ENCODE data around the gene TSHZ1. TPM values are rescaled to one million over a fixed set of nuclear protein-coding genes. Genes with fewer than 3 reads are reported as not detected.

TSHZ1 gene
- total and polyA plus RNA-seq, 2 experiments from 2014 or later: 0.23 to 0.38 TPM

DNA sequence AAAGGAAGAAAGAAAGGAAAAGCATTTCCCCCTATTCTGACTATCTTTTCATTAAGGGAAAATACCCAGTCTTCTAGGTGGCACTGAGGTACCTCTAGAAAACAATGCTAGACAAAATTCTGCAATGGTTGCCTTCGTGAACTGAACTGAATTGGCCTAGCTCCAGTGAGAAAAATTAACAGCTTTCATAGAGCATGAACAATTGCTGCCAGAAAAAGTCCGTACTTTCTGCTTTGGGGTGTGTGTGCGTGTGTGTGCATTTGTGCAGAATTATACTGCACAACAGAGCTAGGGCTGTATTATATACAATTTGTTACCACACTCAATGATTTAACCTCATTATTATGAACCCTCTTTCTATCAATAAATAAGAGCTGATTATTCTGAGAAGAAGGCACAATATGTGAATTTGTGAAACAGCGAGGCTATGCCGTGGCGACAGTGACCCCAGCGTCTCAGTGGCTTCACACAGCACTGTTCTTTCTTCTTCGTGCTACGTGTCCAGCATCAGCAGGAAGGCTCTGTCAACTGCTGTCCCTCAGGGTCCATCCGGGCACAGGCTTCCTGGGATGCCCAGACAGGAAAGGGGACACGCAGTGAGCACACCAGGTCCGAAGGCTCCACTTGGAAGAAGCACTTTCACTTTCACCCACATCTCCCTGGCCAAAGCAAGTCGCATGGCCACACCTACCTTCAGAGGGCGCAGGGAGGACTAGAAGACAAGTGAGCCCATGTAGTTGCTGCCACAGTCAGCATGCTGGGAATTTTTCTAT is 49.2 kb upstream of the TSHZ1 start (continued):
- TF ChIP-seq, protein P1, sequence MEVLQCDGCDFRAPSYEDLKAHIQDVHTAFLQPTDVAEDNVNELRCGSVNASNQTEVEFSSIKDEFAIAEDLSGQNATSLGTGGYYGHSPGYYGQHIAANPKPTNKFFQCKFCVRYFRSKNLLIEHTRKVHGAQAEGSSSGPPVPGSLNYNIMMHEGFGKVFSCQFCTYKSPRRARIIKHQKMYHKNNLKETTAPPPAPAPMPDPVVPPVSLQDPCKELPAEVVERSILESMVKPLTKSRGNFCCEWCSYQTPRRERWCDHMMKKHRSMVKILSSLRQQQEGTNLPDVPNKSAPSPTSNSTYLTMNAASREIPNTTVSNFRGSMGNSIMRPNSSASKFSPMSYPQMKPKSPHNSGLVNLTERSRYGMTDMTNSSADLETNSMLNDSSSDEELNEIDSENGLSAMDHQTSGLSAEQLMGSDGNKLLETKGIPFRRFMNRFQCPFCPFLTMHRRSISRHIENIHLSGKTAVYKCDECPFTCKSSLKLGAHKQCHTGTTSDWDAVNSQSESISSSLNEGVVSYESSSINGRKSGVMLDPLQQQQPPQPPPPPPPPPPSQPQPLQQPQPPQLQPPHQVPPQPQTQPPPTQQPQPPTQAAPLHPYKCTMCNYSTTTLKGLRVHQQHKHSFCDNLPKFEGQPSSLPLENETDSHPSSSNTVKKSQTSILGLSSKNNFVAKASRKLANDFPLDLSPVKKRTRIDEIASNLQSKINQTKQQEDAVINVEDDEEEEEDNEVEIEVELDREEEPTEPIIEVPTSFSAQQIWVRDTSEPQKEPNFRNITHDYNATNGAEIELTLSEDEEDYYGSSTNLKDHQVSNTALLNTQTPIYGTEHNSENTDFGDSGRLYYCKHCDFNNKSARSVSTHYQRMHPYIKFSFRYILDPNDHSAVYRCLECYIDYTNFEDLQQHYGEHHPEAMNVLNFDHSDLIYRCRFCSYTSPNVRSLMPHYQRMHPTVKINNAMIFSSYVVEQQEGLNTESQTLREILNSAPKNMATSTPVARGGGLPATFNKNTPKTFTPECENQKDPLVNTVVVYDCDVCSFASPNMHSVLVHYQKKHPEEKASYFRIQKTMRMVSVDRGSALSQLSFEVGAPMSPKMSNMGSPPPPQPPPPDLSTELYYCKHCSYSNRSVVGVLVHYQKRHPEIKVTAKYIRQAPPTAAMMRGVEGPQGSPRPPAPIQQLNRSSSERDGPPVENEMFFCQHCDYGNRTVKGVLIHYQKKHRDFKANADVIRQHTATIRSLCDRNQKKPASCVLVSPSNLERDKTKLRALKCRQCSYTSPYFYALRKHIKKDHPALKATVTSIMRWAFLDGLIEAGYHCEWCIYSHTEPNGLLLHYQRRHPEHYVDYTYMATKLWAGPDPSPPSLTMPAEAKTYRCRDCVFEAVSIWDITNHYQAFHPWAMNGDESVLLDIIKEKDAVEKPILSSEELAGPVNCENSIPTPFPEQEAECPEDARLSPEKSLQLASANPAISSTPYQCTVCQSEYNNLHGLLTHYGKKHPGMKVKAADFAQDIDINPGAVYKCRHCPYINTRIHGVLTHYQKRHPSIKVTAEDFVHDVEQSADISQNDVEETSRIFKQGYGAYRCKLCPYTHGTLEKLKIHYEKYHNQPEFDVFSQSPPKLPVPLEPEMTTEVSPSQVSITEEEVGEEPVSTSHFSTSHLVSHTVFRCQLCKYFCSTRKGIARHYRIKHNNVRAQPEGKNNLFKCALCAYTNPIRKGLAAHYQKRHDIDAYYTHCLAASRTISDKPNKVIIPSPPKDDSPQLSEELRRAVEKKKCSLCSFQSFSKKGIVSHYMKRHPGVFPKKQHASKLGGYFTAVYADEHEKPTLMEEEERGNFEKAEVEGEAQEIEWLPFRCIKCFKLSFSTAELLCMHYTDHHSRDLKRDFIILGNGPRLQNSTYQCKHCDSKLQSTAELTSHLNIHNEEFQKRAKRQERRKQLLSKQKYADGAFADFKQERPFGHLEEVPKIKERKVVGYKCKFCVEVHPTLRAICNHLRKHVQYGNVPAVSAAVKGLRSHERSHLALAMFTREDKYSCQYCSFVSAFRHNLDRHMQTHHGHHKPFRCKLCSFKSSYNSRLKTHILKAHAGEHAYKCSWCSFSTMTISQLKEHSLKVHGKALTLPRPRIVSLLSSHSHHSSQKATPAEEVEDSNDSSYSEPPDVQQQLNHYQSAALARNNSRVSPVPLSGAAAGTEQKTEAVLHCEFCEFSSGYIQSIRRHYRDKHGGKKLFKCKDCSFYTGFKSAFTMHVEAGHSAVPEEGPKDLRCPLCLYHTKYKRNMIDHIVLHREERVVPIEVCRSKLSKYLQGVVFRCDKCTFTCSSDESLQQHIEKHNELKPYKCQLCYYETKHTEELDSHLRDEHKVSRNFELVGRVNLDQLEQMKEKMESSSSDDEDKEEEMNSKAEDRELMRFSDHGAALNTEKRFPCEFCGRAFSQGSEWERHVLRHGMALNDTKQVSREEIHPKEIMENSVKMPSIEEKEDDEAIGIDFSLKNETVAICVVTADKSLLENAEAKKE (CRISPR knock-in tag; IDR thresholded peaks at IDR 0.05): no peak
- TF ChIP-seq ZNF114 (CRISPR knock-in tag; IDR thresholded peaks at IDR 0.05): no peak
- TF ChIP-seq, protein P2, sequence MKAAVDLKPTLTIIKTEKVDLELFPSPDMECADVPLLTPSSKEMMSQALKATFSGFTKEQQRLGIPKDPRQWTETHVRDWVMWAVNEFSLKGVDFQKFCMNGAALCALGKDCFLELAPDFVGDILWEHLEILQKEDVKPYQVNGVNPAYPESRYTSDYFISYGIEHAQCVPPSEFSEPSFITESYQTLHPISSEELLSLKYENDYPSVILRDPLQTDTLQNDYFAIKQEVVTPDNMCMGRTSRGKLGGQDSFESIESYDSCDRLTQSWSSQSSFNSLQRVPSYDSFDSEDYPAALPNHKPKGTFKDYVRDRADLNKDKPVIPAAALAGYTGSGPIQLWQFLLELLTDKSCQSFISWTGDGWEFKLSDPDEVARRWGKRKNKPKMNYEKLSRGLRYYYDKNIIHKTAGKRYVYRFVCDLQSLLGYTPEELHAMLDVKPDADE (IDR thresholded peaks at IDR 0.05): no peak
- no peak for TF ChIP-seq CREB1 (CRISPR knock-in tag; IDR thresholded peaks at IDR 0.05; ENCODE audit: low read depth)

DNA sequence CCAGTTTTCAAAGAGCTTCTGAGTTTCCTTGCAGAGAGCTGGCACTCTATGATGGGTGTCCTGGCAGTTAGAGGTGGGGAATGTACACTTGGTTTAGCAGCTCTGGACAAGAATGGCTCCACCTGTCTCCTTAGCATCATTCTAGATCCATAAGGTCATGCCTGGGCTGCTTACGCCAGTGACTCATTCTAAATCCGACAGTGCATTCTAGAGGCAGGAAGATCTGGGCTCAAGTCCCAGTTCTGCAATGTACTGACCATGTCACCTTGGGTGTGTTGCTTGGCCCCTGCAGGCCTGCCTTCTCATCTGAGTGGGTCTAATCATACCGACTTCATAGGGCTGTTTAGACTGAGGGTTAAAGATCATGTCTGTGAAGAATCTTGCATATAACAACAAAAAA is 48.1 kb upstream of the TSHZ1 start:
- no peak overlapping the region for H2AFZ ChIP-seq
- peaks cover 4% of the 10 kb centered on the region for H3K27me3 Mint-ChIP-seq (ENCODE audit: insufficient read depth, low read depth, poor library complexity)
- DNase-seq (ENCODE audit: low spot score) (no peak), ATAC-seq (no peak)
- H4K20me1 ChIP-seq (replicated peaks; ENCODE audit: insufficient read depth): no peaks in the 10 kb centered on the region
- H3K27ac Mint-ChIP-seq: no peak overlapping the region
- H3K36me3 Mint-ChIP-seq (ENCODE audit: low read depth): no peaks in the 10 kb centered on the region; the same call in 2 of the 3 replicates
- no peak overlapping the region for H3K4me3 ChIP-seq
- peaks cover 3% of the 10 kb centered on the region; the same call in 1 of the 3 replicates for H3K9me3 Mint-ChIP-seq
- H3K36me3 ChIP-seq (ENCODE audit: insufficient read depth): no peaks in the 10 kb centered on the region
- H3K4me1 ChIP-seq (ENCODE audit: insufficient read depth): no peaks in the 10 kb centered on the region
- H3K9me2 ChIP-seq (ENCODE audit: insufficient read depth): no peaks in the 10 kb centered on the region
- no peaks in the 10 kb centered on the region for H3F3A ChIP-seq (replicated peaks; ENCODE audit: low read depth)
- H3K4me2 ChIP-seq: no peak overlapping the region
- no peak overlapping the region for H3K4me3 Mint-ChIP-seq
- peaks cover 11% of the 10 kb centered on the region for H3K4me1 Mint-ChIP-seq
- no peak overlapping the region for H3K27ac ChIP-seq (ENCODE audit: low read depth)
- no peaks in the 10 kb centered on the region for H3K79me2 ChIP-seq (replicated peaks; ENCODE audit: insufficient read depth)
- H3K27me3 ChIP-seq (ENCODE audit: insufficient read depth): no peaks in the 10 kb centered on the region
- no peak for TF ChIP-seq NANOG (IDR thresholded peaks at IDR 0.05; ENCODE audit: borderline replicate concordance)
- no peak for TF ChIP-seq EZH2 (IDR thresholded peaks at IDR 0.05; ENCODE audit: low read depth, unreplicated experiment)
- no peak for TF ChIP-seq EZH2phosphoT487 (IDR thresholded peaks at IDR 0.05; ENCODE audit: unreplicated experiment)
- TF ChIP-seq, protein P3, sequence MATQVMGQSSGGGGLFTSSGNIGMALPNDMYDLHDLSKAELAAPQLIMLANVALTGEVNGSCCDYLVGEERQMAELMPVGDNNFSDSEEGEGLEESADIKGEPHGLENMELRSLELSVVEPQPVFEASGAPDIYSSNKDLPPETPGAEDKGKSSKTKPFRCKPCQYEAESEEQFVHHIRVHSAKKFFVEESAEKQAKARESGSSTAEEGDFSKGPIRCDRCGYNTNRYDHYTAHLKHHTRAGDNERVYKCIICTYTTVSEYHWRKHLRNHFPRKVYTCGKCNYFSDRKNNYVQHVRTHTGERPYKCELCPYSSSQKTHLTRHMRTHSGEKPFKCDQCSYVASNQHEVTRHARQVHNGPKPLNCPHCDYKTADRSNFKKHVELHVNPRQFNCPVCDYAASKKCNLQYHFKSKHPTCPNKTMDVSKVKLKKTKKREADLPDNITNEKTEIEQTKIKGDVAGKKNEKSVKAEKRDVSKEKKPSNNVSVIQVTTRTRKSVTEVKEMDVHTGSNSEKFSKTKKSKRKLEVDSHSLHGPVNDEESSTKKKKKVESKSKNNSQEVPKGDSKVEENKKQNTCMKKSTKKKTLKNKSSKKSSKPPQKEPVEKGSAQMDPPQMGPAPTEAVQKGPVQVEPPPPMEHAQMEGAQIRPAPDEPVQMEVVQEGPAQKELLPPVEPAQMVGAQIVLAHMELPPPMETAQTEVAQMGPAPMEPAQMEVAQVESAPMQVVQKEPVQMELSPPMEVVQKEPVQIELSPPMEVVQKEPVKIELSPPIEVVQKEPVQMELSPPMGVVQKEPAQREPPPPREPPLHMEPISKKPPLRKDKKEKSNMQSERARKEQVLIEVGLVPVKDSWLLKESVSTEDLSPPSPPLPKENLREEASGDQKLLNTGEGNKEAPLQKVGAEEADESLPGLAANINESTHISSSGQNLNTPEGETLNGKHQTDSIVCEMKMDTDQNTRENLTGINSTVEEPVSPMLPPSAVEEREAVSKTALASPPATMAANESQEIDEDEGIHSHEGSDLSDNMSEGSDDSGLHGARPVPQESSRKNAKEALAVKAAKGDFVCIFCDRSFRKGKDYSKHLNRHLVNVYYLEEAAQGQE (IDR thresholded peaks at IDR 0.05; ENCODE audit: unreplicated experiment): no peak
- no peak for TF ChIP-seq STAT1 (IDR thresholded peaks at IDR 0.05; ENCODE audit: unreplicated experiment)
- TF ChIP-seq ZNF331 (CRISPR knock-in tag; IDR thresholded peaks at IDR 0.05; ENCODE audit: low read depth): no peak
- TF ChIP-seq, protein P2 (IDR thresholded peaks at IDR 0.05): no peak
- no peak for TF ChIP-seq CREB1 (CRISPR knock-in tag; IDR thresholded peaks at IDR 0.05; ENCODE audit: low read depth)

All from GM23338 (cell line).